ENCODE measurements around the gene ANGPT4. TPM values are rescaled to one million over a fixed set of nuclear protein-coding genes. Genes with fewer than 3 reads are reported as not detected.

Gene ANGPT4
- polyA plus RNA-seq, 12 donors: 0.04 to 0.17 (median 0.09) TPM; not detected in 4

- no peak for DNase-seq
Measured at GRCh38 chr20:826695-827323, 89.3 kb downstream of the ANGPT4 start.

- no peak for DNase-seq
Measured at GRCh38 chr20:825710-826421, 90.3 kb downstream of the ANGPT4 start.

- DNase-seq: no peak
Measured at GRCh38 chr20:824916-825315, 91.2 kb downstream of the ANGPT4 start.

GRCh38 chr20:824490-824889 lies 91.6 kb downstream of the ANGPT4 start:
- no peak for DNase-seq

- DNase-seq: no peak
Measured at GRCh38 chr20:823574-823902, 92.6 kb downstream of the ANGPT4 start.

GRCh38 chr20:822651-823573 lies 93.2 kb downstream of the ANGPT4 start:
- no peak for DNase-seq

- no peak for DNase-seq
Measured at GRCh38 chr20:821731-822065, 94.4 kb downstream of the ANGPT4 start.

- no peak for DNase-seq
Measured at GRCh38 chr20:821046-821730, 94.9 kb downstream of the ANGPT4 start.

- no peak for DNase-seq
Measured at GRCh38 chr20:820323-820953, 95.7 kb downstream of the ANGPT4 start.

Other genes starting within 250 kb of the ANGPT4 start
- gene SCRT2, start 240.5 kb downstream of the ANGPT4 start, polyA plus RNA-seq (ENCODE audit: insufficient read length in 12 of 12): under 1 TPM in 3 of 12 donors, not detected in 9; 0.03 to 0.18 (median 0.08) TPM
- gene SLC52A3, start 147.8 kb downstream of the ANGPT4 start, polyA plus RNA-seq (ENCODE audit: insufficient read length in 12 of 12): 1 to 10 TPM in 1 of 12 donors, under 1 TPM in 9, not detected in 2; 0.27 to 1.0 (median 0.41) TPM
- gene FAM110A, start 82.6 kb downstream of the ANGPT4 start, polyA plus RNA-seq (ENCODE audit: insufficient read length in 12 of 12): 10 to 100 TPM in 8 of 12 donors, 1 to 10 TPM in 3, not detected in 1; 5.7 to 39.4 (median 11.3) TPM
- gene RSPO4, start 86.0 kb upstream of the ANGPT4 start, polyA plus RNA-seq (ENCODE audit: insufficient read length in 12 of 12): 1 to 10 TPM in 1 of 12 donors, under 1 TPM in 8, not detected in 3; 0.18 to 1.0 (median 0.28) TPM
- 100 to 1,000 TPM in 4 of 12 donors, 10 to 100 TPM in 7, not detected in 1; 79.8 to 144 (median 96.1) TPM for gene PSMF1, start 202.3 kb upstream of the ANGPT4 start, polyA plus RNA-seq (ENCODE audit: insufficient read length in 12 of 12)